Nephron progenitor cell (in vitro differentiated cells): ENCODE measurements around the gene S100A11.
A peak's percentile ranks its signal among the peaks of the same experiment; 100 is the strongest.

Experiments used
- DNase-seq: peaks from one replicate; pipeline ENCODE4 v3.0.0; 2021
- H3K27ac Mint-ChIP-seq: 2 replicates; pipeline ENCODE4 v1.8.0; 2021; ENCODE audit warnings: mild to moderate bottlenecking, moderate library complexity, mixed read lengths
- H3K27me3 Mint-ChIP-seq: 2 replicates; pipeline ENCODE4 v1.8.0; 2021; ENCODE audit warnings: mild to moderate bottlenecking, low read depth, mixed read lengths; ENCODE audit not compliant: poor library complexity
- H3K36me3 Mint-ChIP-seq: 2 replicates; pipeline ENCODE4 v1.8.0; 2021; ENCODE audit warnings: low read depth, mixed read lengths
- H3K4me1 Mint-ChIP-seq: 2 replicates; pipeline ENCODE4 v1.8.0; 2021; ENCODE audit warnings: mixed read lengths
- H3K4me3 Mint-ChIP-seq: 2 replicates; pipeline ENCODE4 v1.8.0; 2021; ENCODE audit warnings: mild to moderate bottlenecking, moderate library complexity, mixed read lengths
- H3K9me3 Mint-ChIP-seq: 2 replicates; pipeline ENCODE4 v1.8.0; 2021; ENCODE audit warnings: mild to moderate bottlenecking, moderate library complexity, mixed read lengths
- CTCF ChIP-seq: fragments of 200-600 bp; sonication (generic); IDR thresholded peaks from 2 replicates; pipeline ENCODE4 v1.5.0; 2021; ENCODE audit warnings: antibody characterized with exemption

S100A11 gene

GRCh38 chr1:151998611-151999362, 38.0 kb downstream of the S100A11 start:
- H3K36me3 Mint-ChIP-seq, result no peaks in the 10 kb centered on the region
- H3K9me3 Mint-ChIP-seq, result no peaks in the 10 kb centered on the region
- peaks cover 21% of the 10 kb centered on the region for H3K4me1 Mint-ChIP-seq
- DNase-seq, result no peak
- TF ChIP-seq CTCF, result no peak
- H3K4me3 Mint-ChIP-seq, result no peak overlapping the region
- H3K27me3 Mint-ChIP-seq, result peaks cover 6% of the 10 kb centered on the region
- H3K27ac Mint-ChIP-seq, result no peak overlapping the region

GRCh38 chr1:151997284-151997570, 39.6 kb downstream of the S100A11 start:
- Mint-ChIP-seq H3K27ac (no peak overlapping the region), H3K4me3 (no peak overlapping the region), H3K9me3 (no peaks in the 10 kb centered on the region), H3K27me3 (peaks cover 3% of the 10 kb centered on the region), H3K4me1 (peaks cover 20% of the 10 kb centered on the region), H3K36me3 (no peaks in the 10 kb centered on the region)
- no peak for DNase-seq
- no peak for TF ChIP-seq CTCF

- Mint-ChIP-seq H3K9me3 (no peaks in the 10 kb centered on the region), H3K27me3 (peaks cover 8% of the 10 kb centered on the region), H3K4me1 (peaks cover 35% of the 10 kb centered on the region), H3K36me3 (no peaks in the 10 kb centered on the region), H3K27ac (no peak overlapping the region), H3K4me3 (no peak overlapping the region)
- no peak for TF ChIP-seq CTCF
- no peak for DNase-seq
These were observed 41.0 kb downstream of the S100A11 start for GRCh38 chr1:151995774-151996173.

GRCh38 chr1:151994956-151995355, 41.8 kb downstream of the S100A11 start:
- H3K4me3 Mint-ChIP-seq, result peak overlapping the region; percentile 41
- no peak for TF ChIP-seq CTCF
- no peak overlapping the region for H3K27ac Mint-ChIP-seq
- H3K9me3 Mint-ChIP-seq, result no peaks in the 10 kb centered on the region
- peaks cover 8% of the 10 kb centered on the region for H3K27me3 Mint-ChIP-seq
- no peaks in the 10 kb centered on the region for H3K36me3 Mint-ChIP-seq
- DNase-seq, result no peak
- H3K4me1 Mint-ChIP-seq, result peaks cover 43% of the 10 kb centered on the region

GRCh38 chr1:151993734-151994496, 42.9 kb downstream of the S100A11 start, which contains the start of gene S100A10:
Gene S100A10, minus strand, starts transcription at chr1:151993859. Its CDS starts 7,629 bp downstream, at chr1:151986230.
- no peak for TF ChIP-seq CTCF
- no peaks in the 10 kb centered on the region for H3K9me3 Mint-ChIP-seq
- no peaks in the 10 kb centered on the region for H3K36me3 Mint-ChIP-seq
- peak within 1 kb of the TSS; percentile 93 for H3K4me3 Mint-ChIP-seq
- peaks cover 8% of the 10 kb centered on the region for H3K27me3 Mint-ChIP-seq
- DNase-seq, result peak; percentile 79
- peak within 1 kb of the TSS; percentile 91 for H3K27ac Mint-ChIP-seq
- peaks cover 53% of the 10 kb centered on the region for H3K4me1 Mint-ChIP-seq
